ENCODE data around the gene BUD23.

BUD23 gene

DNA sequence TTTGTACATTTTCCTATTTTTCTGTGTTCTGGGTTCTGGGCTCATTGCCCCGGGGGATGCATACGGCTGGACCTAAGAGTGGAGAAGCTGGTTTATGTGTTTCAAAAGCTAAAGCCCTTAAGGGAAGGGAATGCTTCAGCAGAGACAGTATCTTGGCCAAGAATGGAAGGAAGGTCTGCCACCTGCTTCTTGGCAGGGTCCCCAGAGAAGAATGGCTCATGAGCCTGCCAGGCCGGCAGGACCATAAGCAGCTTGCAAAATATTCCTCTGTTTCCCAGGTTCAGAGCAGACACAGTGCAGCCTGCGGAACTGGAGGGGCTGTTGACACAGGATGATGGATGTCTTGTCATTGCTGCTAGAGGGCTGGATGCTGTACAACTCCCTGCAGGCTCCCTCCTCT lies 63.0 kb downstream of the BUD23 start:
- peak; percentile 72 to 88 for DNase-seq
